ENCODE results near the gene C17orf67. TPM values are rescaled to one million over a fixed set of nuclear protein-coding genes. Genes with fewer than 3 reads are reported as not detected.

The C17orf67 gene
- total and polyA plus RNA-seq, 9 of the 15 experiments (the other 6 are each of a cell fraction or from before 2014, with no cell fraction given), result 0.07 to 1.7 (median 0.59) TPM

GRCh38 chr17:56796536-56796935 lies 37.2 kb downstream of the C17orf67 start:
- H3K27me3 ChIP-seq (ENCODE audit: control insufficient read depth in 2 of 2, insufficient read depth in 2 of 2, low read length in 2 of 2), result peaks cover 10 to 16% of the 10 kb centered on the region in 2 experiments
- no peak overlapping the region for H3K4me3 ChIP-seq
- H4K20me1 ChIP-seq (replicated peaks; ENCODE audit: control insufficient read depth, insufficient read depth, low read length), result no peaks in the 10 kb centered on the region
- no peak overlapping the region for H2AFZ ChIP-seq (ENCODE audit: low read depth, low read length)
- no peak overlapping the region for H3K9ac ChIP-seq (ENCODE audit: insufficient read depth in 1 of 2, low read depth in 2 of 2, low read length in 2 of 2)
- ChIA-PET POLR2A (interaction anchor here (0.7 kb wide), 1 partner anchor 1281 kb away, joined by 3 read pairs; no protein-coding TSS in a partner anchor), CTCF (ENCODE audit: low intra/inter-chr PET ratio) (no interaction called here)
- WGBS (ENCODE audit: insufficient coverage, low coverage, missing lambda C conversion rate), result 2% methylated on average over 8 of the region's 8 CpGs
- H3K9me3 ChIP-seq (replicated peaks; ENCODE audit: control insufficient read depth, insufficient read depth, low read depth, low read length), result no peaks in the 10 kb centered on the region
- no peak overlapping the region for H3K4me2 ChIP-seq (ENCODE audit: insufficient read depth, low read length)
- H3K4me1 ChIP-seq (replicated peaks in 1 of 2; ENCODE audit: control insufficient read depth in 2 of 2, insufficient read depth in 2 of 2, low read length in 2 of 2), result no peaks in the 10 kb centered on the region; a peak in 1 of 5 replicates
- H3K27ac ChIP-seq (ENCODE audit: extremely low read depth, low read depth, low read length), result no peak overlapping the region
- no peak for TF ChIP-seq ZNF165 (CRISPR knock-in tag; IDR thresholded peaks at IDR 0.05; ENCODE audit: borderline replicate concordance)
- no peak for TF ChIP-seq HMG20A (CRISPR knock-in tag; conservative IDR thresholded peaks at IDR 0.05)
- TF ChIP-seq PHF20 (IDR thresholded peaks at IDR 0.05; ENCODE audit: partially characterized antibody), result no peak
- no peak for TF ChIP-seq MXI1 (IDR thresholded peaks at IDR 0.05; ENCODE audit: low read depth, low read length)
- no peak for TF ChIP-seq ZBTB8A (IDR thresholded peaks at IDR 0.05; ENCODE audit: partially characterized antibody)
- TF ChIP-seq AFF1 (IDR thresholded peaks at IDR 0.05; ENCODE audit: low read depth in 1 of 2, partially characterized antibody in 2 of 2), result no peak
- no peak for TF ChIP-seq GTF2B (IDR thresholded peaks at IDR 0.05; ENCODE audit: extremely low read depth, insufficient read length)
- no peak for TF ChIP-seq ELK1 (CRISPR knock-in tag; IDR thresholded peaks at IDR 0.05)
- TF ChIP-seq TBL1XR1 (IDR thresholded peaks at IDR 0.05; ENCODE audit: low read length in 2 of 2), result no peak
- no peak for TF ChIP-seq ZFX (CRISPR knock-in tag; IDR thresholded peaks at IDR 0.05)
- no peak for TF ChIP-seq MAFF (IDR thresholded peaks at IDR 0.05; ENCODE audit: low read length)
- no peak for TF ChIP-seq ZNF586 (CRISPR knock-in tag; conservative IDR thresholded peaks at IDR 0.05)
- intact Hi-C loops (cut with micrococcal nuclease) (no loop called here), in situ Hi-C loops (cut with MboI) (no loop called here)
- BruUV-seq (replicated peaks), result no TSS peak
- DNase-seq (ENCODE audit: extremely low read depth in 1 of 4, low spot score in 3 of 4) (no peak), FAIRE-seq (no peak), ATAC-seq (no peak)
- H3K36me3 ChIP-seq (ENCODE audit: control insufficient read depth, insufficient read depth, low read length), result no peaks in the 10 kb centered on the region
- H3K79me2 ChIP-seq (ENCODE audit: control insufficient read depth, insufficient read depth, low read length), result no peaks in the 10 kb centered on the region
- H3K9me1 ChIP-seq (ENCODE audit: control insufficient read depth, insufficient read depth, low read length), result no peaks in the 10 kb centered on the region

Data from K562 (cell line).